Spleen (tissue), 11 donors: ENCODE measurements around the gene SCYGR3. TPM values are rescaled to one million over a fixed set of nuclear protein-coding genes. Genes with fewer than 3 reads are reported as not detected.

Source experiments
- DNase-seq: peaks from one replicate; pipeline ENCODE4 v3.0.0-alpha.2; 2020
- H3K27ac ChIP-seq, 8 donors: fragments of 200-600 bp; sonication (generic) in 7 of 8; 1 replicate in 4 of 8; 2 replicates in 4 of 8; pipeline versions ENCODE4 v1.5.0 to v1.8.0; 2016 to 2021; ENCODE audit warnings: inconsistent platforms in 4 of 8, mild to moderate bottlenecking in 4 of 8, moderate library complexity in 1 of 8
- H3K27me3 ChIP-seq, 7 donors: fragments of 200-600 bp; sonication (generic) in 6 of 7; replicated peaks in 1 of 7; 1 replicate in 4 of 7; 2 replicates in 3 of 7; pipeline versions ENCODE4 v1.5.0 to v1.8.0; 2016 to 2021; ENCODE audit warnings: inconsistent platforms in 3 of 7, mild to moderate bottlenecking in 1 of 7
- H3K36me3 ChIP-seq, 6 donors: fragments of 200-600 bp; sonication (generic) in 5 of 6; 1 replicate in 4 of 6; 2 replicates in 2 of 6; pipeline versions ENCODE4 v1.5.0 to v1.8.0; 2016 to 2021; ENCODE audit warnings: inconsistent platforms in 2 of 6
- H3K4me1 ChIP-seq, 6 donors: fragments of 200-600 bp; sonication (generic) in 5 of 6; 1 replicate in 3 of 6; 2 replicates in 3 of 6; pipeline versions ENCODE4 v1.5.0 to v1.8.0; 2016 to 2021; ENCODE audit warnings: inconsistent platforms in 3 of 6
- H3K4me3 ChIP-seq, 8 donors: fragments of 200-600 bp; sonication (generic) in 7 of 8; 1 replicate in 4 of 8; 2 replicates in 4 of 8; pipeline versions ENCODE4 v1.5.0 to v1.8.0; 2016 to 2021; ENCODE audit warnings: inconsistent platforms in 4 of 8, mild to moderate bottlenecking in 4 of 8, moderate library complexity in 2 of 8
- H3K9me3 ChIP-seq, 8 donors: fragments of 200-600 bp; sonication (generic) in 7 of 8; 1 replicate in 4 of 8; 2 replicates in 4 of 8; pipeline versions ENCODE4 v1.5.0 to v1.8.0; 2016 to 2021; ENCODE audit warnings: inconsistent platforms in 4 of 8
- CTCF ChIP-seq, 11 experiments: fragments of 200-600 bp in 7 of 11; fragments of 450-650 bp in 4 of 11; sonication (generic) in 4 of 11; IDR thresholded peaks in 8 of 11; conservative IDR thresholded peaks in 3 of 11; 1 replicate in 7 of 11; 2 replicates in 4 of 11; pipeline versions ENCODE4 v1.4.0 to v1.8.0; 2016 to 2021; ENCODE audit warnings: antibody characterized with exemption in 11 of 11, inconsistent platforms in 4 of 11, mild to moderate bottlenecking in 1 of 11
- POLR2A ChIP-seq, 3 donors: fragments of 450-650 bp; IDR thresholded peaks; one replicate each; pipeline ENCODE4 v1.5.1; 2017; ENCODE audit warnings: antibody characterized with exemption in 3 of 3, mild to moderate bottlenecking in 1 of 3
- POLR2AphosphoS5 ChIP-seq, 3 donors: sonication (generic); formaldehyde crosslinking; IDR thresholded peaks; one replicate each; pipeline ENCODE4 v1.5.1; 2017; ENCODE audit warnings: antibody characterized with exemption in 3 of 3
- WGBS, 5 donors: extraction: QIAGEN DNeasy Blood & Tissue Kit in 3 of 5; methylation state at CpG; one replicate each; pipeline versions ENCODE4 v1.1.5 to v1.1.7; 2013 to 2018; 5-methylcytosine and 5-hydroxymethylcytosine counted together
- intact Hi-C: fragments of 100-400 bp; cut with DNase I; formaldehyde crosslinking; loops from one replicate; pipeline ENCODE4 v1.15.0; 2023; ENCODE audit warnings: low total_unique reads
- polyA plus RNA-seq, 3 donors: library from polyadenylated mRNA; stranded (reverse); fragments of 200-250 nt; gene quantifications; one replicate each; pipeline ENCODE4 v1.2.1, GENCODE V29; 2013
- total RNA-seq, 7 donors: library from RNA; depleted of rRNA in 3 of 7; stranded (reverse); fragments of >200 nt in 3 of 7; fragmentation: NEBNext Ultra II Directional in 4 of 7; extraction: Animal tissue kit (Norgen Biotek cat#: 25700) in 4 of 7; gene quantifications; one replicate each; pipeline versions ENCODE4 v1.1.0 to v1.2.1, GENCODE V29; 2016 to 2021
- donor health status: healthy with polysubstance abuse.
- donor health status: DM: no; HTN: no; CAD: no; lungs with moderate emphysema.
- donor health status: DM: no; HTN: no; CAD: no.
- donor health status: Bipolar disorder and iron deficiency.
- donor health status: healthy.
- donor health status: DM: no; HTN: no; CAD: no.
- donor health status: DM: yes; HTN: yes; CAD: no.

SCYGR3 gene
- total and polyA plus RNA-seq, 10 donors = not detected

- no peak for DNase-seq
- Histone ChIP-seq H3K4me3 (no peak overlapping the region), H3K4me1 (peaks cover 0 to 4% (median 0%) of the 10 kb centered on the region in 6 donors), H3K27me3 (peaks cover 0 to 35% (median 0%) of the 10 kb centered on the region in 7 donors), H3K9me3 (no peaks in the 10 kb centered on the region), H3K27ac (no peak overlapping the region), H3K36me3 (no peaks in the 10 kb centered on the region)
- TF ChIP-seq CTCF (IDR thresholded peaks at IDR 0.05 in 8 of 11, conservative IDR thresholded peaks at IDR 0.05 in 3 of 11) (no peak), POLR2A (IDR thresholded peaks at IDR 0.05) (no peak), POLR2AphosphoS5 (IDR thresholded peaks at IDR 0.05) (no peak)
- intact Hi-C loops = no loop called here
- WGBS, 5 donors = 72 to 95% (median 92%) methylated on average over 1 to 4 of the region's 4 CpGs
Measured at GRCh38 chr2:227614246-227614645, 394 bp downstream of the SCYGR3 start.

GRCh38 chr2:227613272-227613660 lies 1.4 kb downstream of the SCYGR3 start:
- no peak overlapping the region for H3K27ac ChIP-seq
- H3K36me3 ChIP-seq = no peaks in the 10 kb centered on the region
- no peak for TF ChIP-seq CTCF (IDR thresholded peaks at IDR 0.05 in 8 of 11, conservative IDR thresholded peaks at IDR 0.05 in 3 of 11)
- TF ChIP-seq POLR2A (IDR thresholded peaks at IDR 0.05) = no peak
- TF ChIP-seq POLR2AphosphoS5 (IDR thresholded peaks at IDR 0.05) = no peak
- peaks cover 0 to 14% (median 2%) of the 10 kb centered on the region in 6 donors for H3K4me1 ChIP-seq
- peaks cover 0 to 35% (median 0%) of the 10 kb centered on the region in 7 donors for H3K27me3 ChIP-seq
- no peak overlapping the region for H3K4me3 ChIP-seq
- WGBS, 5 donors = 60 to 83% (median 68%) methylated on average over 4 of the region's 4 CpGs
- intact Hi-C loops = no loop called here
- no peak for DNase-seq
- no peaks in the 10 kb centered on the region for H3K9me3 ChIP-seq

GRCh38 chr2:227612546-227613271 lies 1.9 kb downstream of the SCYGR3 start:
- Histone ChIP-seq H3K4me3 (no peak overlapping the region), H3K36me3 (no peaks in the 10 kb centered on the region), H3K4me1 (peaks cover 0 to 19% (median 8%) of the 10 kb centered on the region in 6 donors), H3K27me3 (peaks cover 0 to 35% (median 0%) of the 10 kb centered on the region in 7 donors), H3K27ac (no peak overlapping the region), H3K9me3 (no peaks in the 10 kb centered on the region)
- no peak for DNase-seq
- TF ChIP-seq POLR2A (IDR thresholded peaks at IDR 0.05) (no peak), POLR2AphosphoS5 (IDR thresholded peaks at IDR 0.05) (no peak), CTCF (IDR thresholded peaks at IDR 0.05 in 8 of 11, conservative IDR thresholded peaks at IDR 0.05 in 3 of 11) (no peak)
- WGBS, 5 donors = 80 to 91% (median 86%) methylated on average over 11 of the region's 11 CpGs
- intact Hi-C loops = no loop called here

GRCh38 chr2:227610123-227610522 lies 4.5 kb downstream of the SCYGR3 start:
- no peak for DNase-seq
- H3K9me3 ChIP-seq = no peaks in the 10 kb centered on the region
- WGBS, 5 donors = 68 to 77% (median 74%) methylated on average over 2 of the region's 2 CpGs
- H3K4me1 ChIP-seq = peaks cover 0 to 22% (median 8%) of the 10 kb centered on the region in 6 donors
- no peak overlapping the region for H3K4me3 ChIP-seq
- intact Hi-C loops = no loop called here
- peaks cover 0 to 33% (median 0%) of the 10 kb centered on the region in 7 donors for H3K27me3 ChIP-seq
- TF ChIP-seq POLR2A (IDR thresholded peaks at IDR 0.05) (no peak), POLR2AphosphoS5 (IDR thresholded peaks at IDR 0.05) (no peak), CTCF (IDR thresholded peaks at IDR 0.05 in 8 of 11, conservative IDR thresholded peaks at IDR 0.05 in 3 of 11) (no peak)
- H3K27ac ChIP-seq = no peak overlapping the region
- no peaks in the 10 kb centered on the region for H3K36me3 ChIP-seq
